Muscle of leg (tissue), 11 donors: Measurements from ENCODE around the gene PAAF1. TPM values are rescaled to one million over a fixed set of nuclear protein-coding genes. Genes with fewer than 3 reads are reported as not detected.

ENCODE experiments used
- DNase-seq: peaks from one replicate; pipeline ENCODE4 v3.0.0; 2013
- H3K27ac ChIP-seq: one replicate; pipeline ENCODE4 v1.5.1; 2013; ENCODE audit warnings: mild to moderate bottlenecking, low read length, control low read depth
- H3K27me3 ChIP-seq: one replicate; pipeline ENCODE4 v1.6.1; 2013; ENCODE audit warnings: low read length; ENCODE audit not compliant: control insufficient read depth, insufficient read depth
- H3K36me3 ChIP-seq: one replicate; pipeline ENCODE4 v1.6.1; 2013; ENCODE audit warnings: low read length; ENCODE audit not compliant: control insufficient read depth, insufficient read depth
- H3K4me1 ChIP-seq: one replicate; pipeline ENCODE4 v1.6.1; 2013; ENCODE audit warnings: low read length; ENCODE audit not compliant: control insufficient read depth, insufficient read depth
- H3K4me3 ChIP-seq: one replicate; pipeline ENCODE4 v1.5.1; 2013; ENCODE audit warnings: low read length, control low read depth
- H3K9me3 ChIP-seq: replicated peaks from 2 replicates; pipeline ENCODE4 v1.6.1; 2013; ENCODE audit warnings: low read depth, low read length; ENCODE audit not compliant: control insufficient read depth
- WGBS: methylation state at CpG from one replicate; pipeline ENCODE4 v1.1.5; 2013; ENCODE audit warnings: missing lambda C conversion rate; ENCODE audit not compliant: insufficient coverage; 5-methylcytosine and 5-hydroxymethylcytosine counted together
- polyA plus RNA-seq, 8 donors: library from polyadenylated mRNA; unstranded; fragments of 120-200 nt; gene quantifications; one replicate each; pipeline versions ENCODE4 v1.2.1 to v1.2.3, GENCODE V29; 2013; ENCODE audit warnings: inconsistent platforms in 1 of 8, low replicate concordance in 1 of 8; ENCODE audit not compliant: insufficient read length in 8 of 8, insufficient read depth in 1 of 8
- total RNA-seq: library from RNA; stranded (reverse); fragments of 120-200 nt; gene quantifications from one replicate; pipeline ENCODE4 v1.2.4, GENCODE V29; 2013

Gene PAAF1
- total and polyA plus RNA-seq, 9 donors = 21.5 to 53.4 (median 32.4) TPM

GRCh38 chr11:73969091-73969490, 92.3 kb downstream of the PAAF1 start:
- Histone ChIP-seq H3K9me3 (no peaks in the 10 kb centered on the region), H3K27me3 (no peaks in the 10 kb centered on the region), H3K27ac (no peak overlapping the region), H3K4me1 (peaks cover 16% of the 10 kb centered on the region), H3K4me3 (no peak overlapping the region), H3K36me3 (peaks cover 3% of the 10 kb centered on the region)
- DNase-seq = no peak
- 78% methylated on average over 1 of the region's 2 CpGs for WGBS

- Histone ChIP-seq H3K4me1 (peaks cover 15% of the 10 kb centered on the region), H3K27ac (no peak overlapping the region), H3K27me3 (no peaks in the 10 kb centered on the region), H3K36me3 (peaks cover 14% of the 10 kb centered on the region), H3K4me3 (no peak overlapping the region), H3K9me3 (no peaks in the 10 kb centered on the region)
- no peak for DNase-seq
- 93% methylated on average over 3 of the region's 13 CpGs for WGBS
Measured at GRCh38 chr11:73969991-73970800, 93.4 kb downstream of the PAAF1 start.

GRCh38 chr11:73971175-73971719, 94.4 kb downstream of the PAAF1 start:
- H3K27me3 ChIP-seq = no peaks in the 10 kb centered on the region
- no peak for DNase-seq
- no peaks in the 10 kb centered on the region for H3K9me3 ChIP-seq
- no peak overlapping the region for H3K27ac ChIP-seq
- WGBS = 100% methylated on average over 3 of the region's 6 CpGs
- peaks cover 19% of the 10 kb centered on the region for H3K4me1 ChIP-seq
- peaks cover 24% of the 10 kb centered on the region for H3K36me3 ChIP-seq
- H3K4me3 ChIP-seq = no peak overlapping the region

GRCh38 chr11:73972187-73972586, 95.4 kb downstream of the PAAF1 start:
- no CpG with 5 or more reads among the region's 1 CpG for WGBS
- Histone ChIP-seq H3K4me1 (peaks cover 19% of the 10 kb centered on the region), H3K4me3 (no peak overlapping the region), H3K27me3 (no peaks in the 10 kb centered on the region), H3K36me3 (peaks cover 33% of the 10 kb centered on the region), H3K27ac (no peak overlapping the region), H3K9me3 (no peaks in the 10 kb centered on the region)
- no peak for DNase-seq

GRCh38 chr11:73972620-73973449, 96.0 kb downstream of the PAAF1 start:
- Histone ChIP-seq H3K4me1 (peaks cover 25% of the 10 kb centered on the region), H3K27ac (no peak overlapping the region), H3K4me3 (no peak overlapping the region), H3K36me3 (peaks cover 40% of the 10 kb centered on the region), H3K27me3 (no peaks in the 10 kb centered on the region), H3K9me3 (no peaks in the 10 kb centered on the region)
- DNase-seq = no peak
- 72% methylated on average over 5 of the region's 11 CpGs for WGBS

- Histone ChIP-seq H3K27me3 (no peaks in the 10 kb centered on the region), H3K4me3 (no peak overlapping the region), H3K9me3 (no peaks in the 10 kb centered on the region), H3K27ac (no peak overlapping the region), H3K36me3 (peaks cover 59% of the 10 kb centered on the region), H3K4me1 (peaks cover 34% of the 10 kb centered on the region)
- 87% methylated on average over 8 of the region's 13 CpGs for WGBS
- no peak for DNase-seq
Measured at GRCh38 chr11:73974604-73975478, 98.0 kb downstream of the PAAF1 start.

- no peak overlapping the region for H3K4me3 ChIP-seq
- no peaks in the 10 kb centered on the region for H3K27me3 ChIP-seq
- H3K9me3 ChIP-seq = no peaks in the 10 kb centered on the region
- H3K4me1 ChIP-seq = peaks cover 38% of the 10 kb centered on the region
- peaks cover 63% of the 10 kb centered on the region for H3K36me3 ChIP-seq
- WGBS = 91% methylated on average over 5 of the region's 6 CpGs
- DNase-seq = no peak
- H3K27ac ChIP-seq = no peak overlapping the region
Measured at GRCh38 chr11:73975479-73975757, 98.6 kb downstream of the PAAF1 start.

GRCh38 chr11:73976451-73977151, 99.8 kb downstream of the PAAF1 start:
- no peaks in the 10 kb centered on the region for H3K27me3 ChIP-seq
- peaks cover 68% of the 10 kb centered on the region for H3K36me3 ChIP-seq
- no peak overlapping the region for H3K4me3 ChIP-seq
- H3K4me1 ChIP-seq = peaks cover 44% of the 10 kb centered on the region
- H3K27ac ChIP-seq = no peak overlapping the region
- WGBS = 92% methylated on average over 14 of the region's 14 CpGs
- H3K9me3 ChIP-seq = no peaks in the 10 kb centered on the region
- no peak for DNase-seq

GRCh38 chr11:73977856-73978519, 101.2 kb downstream of the PAAF1 start:
- Histone ChIP-seq H3K4me1 (peaks cover 51% of the 10 kb centered on the region), H3K4me3 (no peak overlapping the region), H3K36me3 (peaks cover 68% of the 10 kb centered on the region), H3K27ac (no peak overlapping the region), H3K27me3 (peaks cover 2% of the 10 kb centered on the region), H3K9me3 (no peaks in the 10 kb centered on the region)
- WGBS = 98% methylated on average over 10 of the region's 18 CpGs
- no peak for DNase-seq
